Ishikawa (cell line): Measurements from ENCODE around the gene IRF8.

Source experiments
- CEBPB ChIP-seq: IDR thresholded peaks from 2 replicates; pipeline ENCODE4 v1.6.1; 2012
- CREB1 ChIP-seq: IDR thresholded peaks from 2 replicates; pipeline ENCODE4 v1.6.1; 2012; ENCODE audit warnings: low read depth
- EGR1 ChIP-seq: IDR thresholded peaks from 2 replicates; pipeline ENCODE4 v1.6.1; 2012
- EP300 ChIP-seq: IDR thresholded peaks from 2 replicates; pipeline ENCODE4 v1.6.1; 2012; ENCODE audit warnings: borderline replicate concordance
- FOXM1 ChIP-seq: IDR thresholded peaks from 2 replicates; pipeline ENCODE4 v1.6.1; 2012; ENCODE audit warnings: low read depth, borderline replicate concordance
- NFIC ChIP-seq: IDR thresholded peaks from 2 replicates; pipeline ENCODE4 v1.6.1; 2012
- RAD21 ChIP-seq: IDR thresholded peaks from 2 replicates; pipeline ENCODE4 v1.6.1; 2012; ENCODE audit warnings: low read depth
- TAF1 ChIP-seq: IDR thresholded peaks from 2 replicates; pipeline ENCODE4 v1.6.1; 2012; ENCODE audit warnings: low read depth, mild to moderate bottlenecking
- TCF12 ChIP-seq: IDR thresholded peaks from 2 replicates; pipeline ENCODE4 v1.6.1; 2012; ENCODE audit warnings: low read depth
- TEAD4 ChIP-seq: IDR thresholded peaks from 2 replicates; pipeline ENCODE4 v1.6.1; 2012
- YY1 ChIP-seq: IDR thresholded peaks from 2 replicates; pipeline ENCODE4 v1.6.1; 2012; ENCODE audit warnings: low read depth
- ZBTB7A ChIP-seq: IDR thresholded peaks from 2 replicates; pipeline ENCODE4 v1.6.1; 2012; ENCODE audit warnings: low read depth
- TF ChIP-seq, protein P1 (sequence below): IDR thresholded peaks from 2 replicates; pipeline ENCODE4 v1.6.1; 2012
- TF ChIP-seq, protein P2 (sequence below): IDR thresholded peaks from 2 replicates; pipeline ENCODE4 v1.6.1; 2012; ENCODE audit warnings: low read depth, mild to moderate bottlenecking
- TF ChIP-seq, protein P3 (sequence below): IDR thresholded peaks from 2 replicates; pipeline ENCODE4 v1.6.1; 2012

The IRF8 gene

DNA sequence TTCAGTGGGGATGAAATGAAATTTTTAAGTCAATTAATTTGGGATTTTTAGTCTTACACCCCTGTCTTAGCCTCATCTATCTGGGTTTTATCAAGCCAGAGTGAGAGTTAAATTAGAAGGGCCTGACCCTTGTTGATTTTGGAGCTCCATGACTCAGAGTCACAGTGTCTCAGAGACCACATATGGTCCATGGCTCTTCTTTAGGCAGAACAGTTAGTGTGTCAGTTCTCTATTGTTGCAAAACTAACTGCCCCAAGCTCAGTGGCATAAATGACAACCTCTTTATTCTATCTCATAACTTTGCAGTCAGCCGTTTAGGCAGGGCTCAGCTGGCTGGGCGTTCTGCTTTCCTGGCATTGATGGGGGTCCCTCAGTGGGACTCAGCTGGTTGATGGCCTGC lies 44.7 kb downstream of the IRF8 start:
- TF ChIP-seq YY1 = no peak
- no peak for TF ChIP-seq TCF12
- no peak for TF ChIP-seq FOXM1
- no peak for TF ChIP-seq NFIC
- no peak for TF ChIP-seq CEBPB
- TF ChIP-seq TAF1 = no peak
- TF ChIP-seq EP300 = no peak
- TF ChIP-seq, protein P1, sequence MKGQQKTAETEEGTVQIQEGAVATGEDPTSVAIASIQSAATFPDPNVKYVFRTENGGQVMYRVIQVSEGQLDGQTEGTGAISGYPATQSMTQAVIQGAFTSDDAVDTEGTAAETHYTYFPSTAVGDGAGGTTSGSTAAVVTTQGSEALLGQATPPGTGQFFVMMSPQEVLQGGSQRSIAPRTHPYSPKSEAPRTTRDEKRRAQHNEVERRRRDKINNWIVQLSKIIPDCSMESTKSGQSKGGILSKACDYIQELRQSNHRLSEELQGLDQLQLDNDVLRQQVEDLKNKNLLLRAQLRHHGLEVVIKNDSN = no peak
- TF ChIP-seq, protein P2, sequence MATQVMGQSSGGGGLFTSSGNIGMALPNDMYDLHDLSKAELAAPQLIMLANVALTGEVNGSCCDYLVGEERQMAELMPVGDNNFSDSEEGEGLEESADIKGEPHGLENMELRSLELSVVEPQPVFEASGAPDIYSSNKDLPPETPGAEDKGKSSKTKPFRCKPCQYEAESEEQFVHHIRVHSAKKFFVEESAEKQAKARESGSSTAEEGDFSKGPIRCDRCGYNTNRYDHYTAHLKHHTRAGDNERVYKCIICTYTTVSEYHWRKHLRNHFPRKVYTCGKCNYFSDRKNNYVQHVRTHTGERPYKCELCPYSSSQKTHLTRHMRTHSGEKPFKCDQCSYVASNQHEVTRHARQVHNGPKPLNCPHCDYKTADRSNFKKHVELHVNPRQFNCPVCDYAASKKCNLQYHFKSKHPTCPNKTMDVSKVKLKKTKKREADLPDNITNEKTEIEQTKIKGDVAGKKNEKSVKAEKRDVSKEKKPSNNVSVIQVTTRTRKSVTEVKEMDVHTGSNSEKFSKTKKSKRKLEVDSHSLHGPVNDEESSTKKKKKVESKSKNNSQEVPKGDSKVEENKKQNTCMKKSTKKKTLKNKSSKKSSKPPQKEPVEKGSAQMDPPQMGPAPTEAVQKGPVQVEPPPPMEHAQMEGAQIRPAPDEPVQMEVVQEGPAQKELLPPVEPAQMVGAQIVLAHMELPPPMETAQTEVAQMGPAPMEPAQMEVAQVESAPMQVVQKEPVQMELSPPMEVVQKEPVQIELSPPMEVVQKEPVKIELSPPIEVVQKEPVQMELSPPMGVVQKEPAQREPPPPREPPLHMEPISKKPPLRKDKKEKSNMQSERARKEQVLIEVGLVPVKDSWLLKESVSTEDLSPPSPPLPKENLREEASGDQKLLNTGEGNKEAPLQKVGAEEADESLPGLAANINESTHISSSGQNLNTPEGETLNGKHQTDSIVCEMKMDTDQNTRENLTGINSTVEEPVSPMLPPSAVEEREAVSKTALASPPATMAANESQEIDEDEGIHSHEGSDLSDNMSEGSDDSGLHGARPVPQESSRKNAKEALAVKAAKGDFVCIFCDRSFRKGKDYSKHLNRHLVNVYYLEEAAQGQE = no peak
- TF ChIP-seq TEAD4 = no peak
- no peak for TF ChIP-seq ZBTB7A
- no peak for TF ChIP-seq CREB1
- TF ChIP-seq EGR1 = no peak
- no peak for TF ChIP-seq RAD21
- TF ChIP-seq, protein P3, sequence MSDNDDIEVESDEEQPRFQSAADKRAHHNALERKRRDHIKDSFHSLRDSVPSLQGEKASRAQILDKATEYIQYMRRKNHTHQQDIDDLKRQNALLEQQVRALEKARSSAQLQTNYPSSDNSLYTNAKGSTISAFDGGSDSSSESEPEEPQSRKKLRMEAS = no peak

DNA sequence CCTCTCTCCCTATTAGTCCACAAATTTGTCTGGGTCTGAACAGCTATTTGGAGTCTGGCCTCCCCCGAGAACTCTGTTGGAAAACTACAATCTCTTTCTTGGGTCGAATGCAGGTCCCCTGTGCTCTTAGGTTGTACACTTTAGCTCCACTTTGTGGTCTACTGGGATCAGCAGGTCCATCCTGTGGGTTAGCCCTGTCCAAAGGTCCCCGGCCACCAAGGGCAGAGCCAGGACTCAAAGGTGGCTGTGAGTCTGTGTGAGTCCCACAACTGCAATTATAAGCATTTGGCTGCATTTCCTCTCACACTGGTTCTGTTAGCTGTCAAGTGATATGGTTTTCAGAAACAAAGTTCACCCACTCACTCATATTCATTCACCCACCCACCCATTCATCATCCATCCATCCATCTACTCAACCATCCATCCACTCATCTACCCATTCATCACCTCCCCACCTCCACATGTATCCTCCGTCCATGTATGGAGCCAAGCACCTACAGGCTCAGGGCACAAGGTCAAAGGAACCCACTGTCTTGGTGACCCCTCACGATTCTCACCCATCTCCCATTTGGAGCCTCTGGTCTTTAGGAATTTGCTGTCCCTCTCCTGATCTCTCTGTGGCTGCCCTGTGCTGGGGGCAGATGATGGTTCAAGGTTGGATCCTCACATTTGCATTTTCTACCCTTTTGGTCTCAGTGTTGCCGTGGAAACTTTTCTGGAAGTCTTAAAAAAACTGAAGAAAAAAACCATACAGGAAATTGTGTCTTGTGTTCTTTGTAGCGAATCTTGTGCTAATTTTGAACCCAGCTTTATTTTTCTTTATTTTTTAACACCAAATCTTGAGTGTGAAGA lies 45.8 kb downstream of the IRF8 start:
- TF ChIP-seq TAF1 (no peak), CREB1 (no peak), EP300 (no peak), RAD21 (no peak), FOXM1 (no peak), TCF12 (no peak), YY1 (no peak), NFIC (no peak), EGR1 (no peak), ZBTB7A (no peak), CEBPB (no peak), TEAD4 (no peak)
- TF ChIP-seq, protein P2 = no peak
- TF ChIP-seq, protein P1 = no peak
- TF ChIP-seq, protein P3 = no peak

DNA sequence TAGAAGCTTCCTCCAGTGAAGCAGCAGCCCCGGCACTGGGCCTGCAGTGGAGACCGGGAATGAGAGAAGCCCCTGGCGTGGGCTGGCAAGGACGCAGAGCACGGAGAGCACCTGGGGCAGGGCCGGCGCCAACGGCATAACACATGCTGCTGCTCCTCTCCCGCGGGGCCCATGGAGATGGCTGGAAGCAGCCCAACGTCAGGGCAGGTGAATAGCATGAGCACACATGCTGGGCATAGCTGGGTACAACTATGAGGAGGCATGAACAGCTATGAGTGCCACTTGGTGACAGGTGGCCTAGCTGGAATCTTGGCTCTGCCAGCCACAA lies 46.4 kb downstream of the IRF8 start:
- TF ChIP-seq TAF1 (no peak), TCF12 (no peak)
- TF ChIP-seq, protein P1 = no peak
- TF ChIP-seq, protein P3 = no peak

DNA sequence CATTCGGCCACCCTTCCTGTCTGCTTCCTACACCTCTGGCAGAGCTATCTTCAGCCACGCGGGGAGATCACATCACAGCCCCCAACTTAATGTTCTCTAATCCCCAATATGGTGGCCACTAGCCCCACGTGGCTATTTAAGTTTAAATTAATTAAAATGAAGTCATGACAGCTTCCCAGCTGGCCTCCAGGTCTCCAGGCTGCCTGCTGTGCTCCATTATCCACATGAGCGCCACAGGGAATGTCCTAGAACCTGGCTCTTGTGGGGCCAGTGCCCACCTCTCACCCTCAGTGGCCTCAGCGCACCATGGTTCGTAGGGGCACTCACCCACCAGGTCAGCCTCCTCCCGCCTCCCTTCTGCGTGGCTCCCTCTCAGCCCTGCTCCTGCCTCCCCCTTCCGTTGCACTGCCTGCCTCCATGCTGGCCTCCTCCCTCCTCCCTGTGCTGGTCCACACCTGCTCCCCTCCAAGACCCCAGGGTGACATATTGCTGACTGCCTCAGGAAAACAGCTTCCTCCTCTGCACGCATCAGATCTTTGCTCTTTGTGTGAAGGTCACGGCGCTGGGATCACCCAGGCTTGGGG lies 47.7 kb downstream of the IRF8 start:
- TF ChIP-seq EP300 = no peak
- TF ChIP-seq, protein P1 = no peak
- TF ChIP-seq CREB1 = no peak
- TF ChIP-seq CEBPB = no peak
- TF ChIP-seq, protein P3 = no peak
